Kidney epithelial cell (primary cell): Measurements from ENCODE around the gene TBX15. TPM values are rescaled to one million over a fixed set of nuclear protein-coding genes. Genes with fewer than 3 reads are reported as not detected.

Experiments
- DNase-seq: peaks from one replicate; pipeline ENCODE4 v3.0.0-alpha.2; 2010; ENCODE audit warnings: low read depth
- H3K27me3 ChIP-seq: 2 replicates; pipeline ENCODE4 v1.6.0; 2011; ENCODE audit warnings: low read length; ENCODE audit not compliant: control insufficient read depth, insufficient read depth
- H3K36me3 ChIP-seq: 2 replicates; pipeline ENCODE4 v1.5.1; 2011; ENCODE audit warnings: low read length; ENCODE audit not compliant: control insufficient read depth, insufficient read depth
- H3K4me3 ChIP-seq: 2 replicates; pipeline ENCODE4 v1.5.1; 2011; ENCODE audit warnings: low read depth, mild to moderate bottlenecking, control low read depth, low read length
- CTCF ChIP-seq: IDR thresholded peaks from 2 replicates; pipeline ENCODE4 v1.5.1; 2011; ENCODE audit warnings: mild to moderate bottlenecking, moderate library complexity, low read length, control low read depth, inconsistent platforms; ENCODE audit not compliant: insufficient read depth, poor library complexity, severe bottlenecking
- total RNA-seq: library from RNA; depleted of rRNA; stranded (reverse); fragments of >200 nt; gene quantifications from 2 replicates; pipeline ENCODE4 v1.2.3, GENCODE V29; 2015

The TBX15 gene
- total RNA-seq, 1 donor from 2014 or later: not detected

- no peaks in the 10 kb centered on the region for H3K36me3 ChIP-seq
- no peak for TF ChIP-seq CTCF
These were observed 36.7 kb downstream of the TBX15 start for GRCh38 chr1:118951270-118951936.

GRCh38 chr1:118949315-118949714, 38.8 kb downstream of the TBX15 start:
- no peak for TF ChIP-seq CTCF
- Histone ChIP-seq H3K27me3 (no peaks in the 10 kb centered on the region), H3K36me3 (no peaks in the 10 kb centered on the region), H3K4me3 (no peak overlapping the region)
- DNase-seq: peak; percentile 64

More at GRCh38 chr1:118951270-118951936, 36.7 kb downstream of the TBX15 start:
- H3K4me3 ChIP-seq: no peak overlapping the region
- no peaks in the 10 kb centered on the region for H3K27me3 ChIP-seq
- no peak for DNase-seq

DNA sequence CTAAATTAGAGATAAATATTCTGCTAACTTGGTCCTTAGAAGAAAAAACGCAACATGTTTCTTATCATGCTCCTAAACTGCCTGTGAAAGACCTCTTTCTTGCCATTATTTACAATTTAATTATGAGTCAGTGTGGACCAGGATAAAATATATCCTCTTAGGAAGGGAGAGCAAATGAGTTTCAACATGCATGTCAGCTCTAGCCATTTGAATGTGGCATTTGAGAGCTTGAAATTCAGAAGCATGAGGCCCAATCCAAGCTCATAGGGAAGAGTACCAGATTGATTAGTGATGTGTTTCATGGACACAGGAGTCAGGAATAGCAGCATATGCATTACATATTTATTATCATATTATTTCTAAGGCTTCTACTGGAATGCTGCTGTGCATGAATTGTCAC, 39.3 kb downstream of the TBX15 start:
- Histone ChIP-seq H3K27me3 (no peaks in the 10 kb centered on the region), H3K36me3 (no peaks in the 10 kb centered on the region), H3K4me3 (no peak overlapping the region)
- DNase-seq: no peak
- TF ChIP-seq CTCF: no peak

GRCh38 chr1:118948351-118948750, 39.8 kb downstream of the TBX15 start:
- H3K36me3 ChIP-seq: no peaks in the 10 kb centered on the region
- no peaks in the 10 kb centered on the region for H3K27me3 ChIP-seq
- H3K4me3 ChIP-seq: no peak overlapping the region
- TF ChIP-seq CTCF: no peak
- DNase-seq: no peak

DNA sequence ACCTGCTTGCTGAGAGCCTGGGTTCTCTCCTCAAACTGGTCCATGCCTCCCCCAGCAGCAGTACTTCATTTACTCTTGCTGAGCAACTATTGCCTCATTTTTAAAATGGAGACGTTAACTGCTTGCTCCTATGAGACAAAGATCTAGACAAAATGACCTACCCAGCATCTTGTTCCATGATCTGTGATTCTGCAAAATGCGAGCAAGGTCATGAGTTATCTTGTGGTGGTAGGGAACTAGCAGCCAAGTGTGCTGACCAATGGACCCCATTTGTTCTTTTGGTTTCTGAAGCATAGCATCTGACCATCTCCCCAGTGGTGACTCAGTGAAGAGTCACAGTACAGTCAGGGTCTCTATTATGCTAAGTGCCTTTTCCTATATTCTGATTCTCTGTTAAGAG, 40.4 kb downstream of the TBX15 start:
- peak; percentile 65 for DNase-seq
- H3K27me3 ChIP-seq: no peaks in the 10 kb centered on the region
- TF ChIP-seq CTCF: no peak
- no peak overlapping the region for H3K4me3 ChIP-seq
- H3K36me3 ChIP-seq: no peaks in the 10 kb centered on the region
